GM19452 (cell line): ENCODE results near the gene DIAPH2.

Experiments used
- ATAC-seq: cut with Tn5 transposase; IDR thresholded peaks from one replicate; pipeline ENCODE4 v1.9.1; 2021; ENCODE audit not compliant: unreplicated experiment

DIAPH2 gene

DNA sequence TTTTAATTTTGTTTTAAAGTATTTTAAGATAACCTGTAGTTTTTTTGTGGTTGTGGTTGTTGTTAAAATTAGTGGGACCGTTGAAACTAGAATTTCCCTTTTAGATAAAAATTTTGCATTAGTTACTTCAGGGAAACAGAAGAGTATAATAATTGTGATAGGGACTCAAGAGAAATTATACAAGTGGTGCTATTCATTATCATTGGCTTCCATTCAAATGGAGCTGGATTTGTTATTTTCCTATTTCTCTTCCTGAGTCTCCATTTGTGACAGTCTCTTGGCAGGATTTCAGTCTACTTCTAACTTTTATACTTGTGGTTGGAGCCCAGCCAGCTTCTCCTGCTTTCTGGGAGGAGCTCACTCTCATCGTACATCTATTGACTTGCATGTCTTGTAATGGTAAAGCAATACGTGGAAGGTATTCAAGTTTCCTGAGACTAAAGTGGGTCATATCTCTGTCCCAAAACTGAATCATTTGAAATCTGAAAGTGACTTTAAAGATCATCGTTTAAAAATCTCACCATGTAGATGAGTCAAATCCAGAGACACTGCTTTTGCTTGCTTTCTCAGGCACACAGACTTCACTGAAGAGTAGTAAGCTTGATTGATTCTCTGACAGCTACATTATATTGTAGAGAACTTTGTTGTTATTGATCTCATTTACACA is 354.9 kb downstream of the DIAPH2 start:
- ATAC-seq: peak; percentile 94

DNA sequence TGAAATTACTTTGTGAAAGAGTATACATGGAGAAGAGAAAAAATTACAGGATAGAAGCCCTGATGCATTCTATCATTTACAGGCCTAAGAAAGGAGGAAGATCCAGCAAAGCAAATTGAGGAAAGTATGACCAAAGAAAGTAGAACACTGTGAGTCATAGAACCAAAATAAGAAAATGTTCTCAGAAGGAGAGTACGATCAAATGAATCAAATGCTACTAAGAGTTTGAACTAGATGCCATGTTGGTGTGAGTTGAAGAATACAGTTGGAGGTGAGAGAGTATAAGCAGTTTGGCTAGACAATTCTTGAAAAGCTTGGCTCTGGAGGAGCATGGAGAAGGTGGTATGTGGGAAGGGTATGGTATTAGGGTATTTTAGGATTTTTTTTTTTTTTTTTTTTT is 360.8 kb downstream of the DIAPH2 start:
- no peak for ATAC-seq

DNA sequence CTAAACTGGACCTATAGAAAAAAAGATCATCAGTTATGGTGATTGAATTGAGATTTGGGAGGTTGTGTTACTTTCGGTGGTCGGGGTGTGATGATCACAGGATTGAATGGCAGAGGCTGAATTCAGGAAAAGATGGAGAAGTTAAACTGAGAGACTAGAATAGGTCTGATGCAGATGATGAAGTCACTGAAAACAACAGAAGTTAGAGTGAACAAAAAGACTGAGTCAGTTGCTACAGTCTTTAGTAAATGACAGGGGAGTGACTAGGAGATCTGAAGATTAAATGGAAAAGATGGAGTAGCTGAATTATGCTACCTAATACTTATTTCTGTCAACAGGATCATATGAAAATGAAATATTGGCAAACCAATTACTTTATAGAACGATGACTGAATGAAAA is 362.2 kb downstream of the DIAPH2 start:
- ATAC-seq: no peak

DNA sequence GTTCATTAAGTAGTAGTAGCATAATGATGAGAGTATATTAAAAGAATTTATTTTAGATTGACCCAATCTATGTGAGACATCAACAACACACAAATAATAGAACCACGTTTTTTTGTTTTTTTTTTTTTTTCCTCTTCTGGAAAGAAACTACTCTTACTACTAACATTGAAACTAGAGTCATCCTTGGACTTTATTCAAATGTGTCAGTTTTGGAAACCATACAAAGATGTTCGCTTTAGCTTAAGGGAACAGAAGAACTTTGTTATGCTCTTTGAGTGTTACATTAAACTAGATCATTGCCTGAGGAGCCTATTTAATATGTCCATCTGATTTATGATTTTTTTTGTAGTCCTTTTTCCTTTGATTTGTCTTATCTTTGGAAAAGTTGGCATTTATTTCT is 365.8 kb downstream of the DIAPH2 start:
- ATAC-seq: no peak

DNA sequence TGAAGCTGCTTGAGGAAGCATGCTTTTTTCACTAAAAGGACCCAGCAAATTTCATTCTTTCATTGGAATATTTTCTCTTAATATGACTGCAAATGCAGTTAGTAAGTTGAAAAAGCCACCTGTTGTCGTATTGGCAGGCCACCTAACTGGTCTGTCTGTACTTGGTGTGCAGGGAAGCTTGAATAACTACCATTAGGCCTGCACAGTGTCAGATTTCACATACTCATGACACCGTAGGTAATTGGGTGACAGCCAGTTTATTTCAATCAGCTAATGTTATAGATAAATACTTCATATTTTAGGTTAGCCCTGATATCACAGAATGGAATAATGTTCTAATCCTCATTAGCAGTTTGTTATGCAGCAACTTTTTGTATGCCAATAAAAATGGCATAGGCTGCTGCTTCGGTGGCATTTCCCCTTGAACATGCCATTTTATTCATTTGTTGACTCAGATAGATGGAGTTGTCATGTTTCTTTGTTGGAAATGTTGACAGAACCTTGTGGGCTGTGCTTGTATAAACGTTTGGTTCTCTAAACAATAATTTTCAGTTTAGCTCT is 372.8 kb downstream of the DIAPH2 start:
- no peak for ATAC-seq

DNA sequence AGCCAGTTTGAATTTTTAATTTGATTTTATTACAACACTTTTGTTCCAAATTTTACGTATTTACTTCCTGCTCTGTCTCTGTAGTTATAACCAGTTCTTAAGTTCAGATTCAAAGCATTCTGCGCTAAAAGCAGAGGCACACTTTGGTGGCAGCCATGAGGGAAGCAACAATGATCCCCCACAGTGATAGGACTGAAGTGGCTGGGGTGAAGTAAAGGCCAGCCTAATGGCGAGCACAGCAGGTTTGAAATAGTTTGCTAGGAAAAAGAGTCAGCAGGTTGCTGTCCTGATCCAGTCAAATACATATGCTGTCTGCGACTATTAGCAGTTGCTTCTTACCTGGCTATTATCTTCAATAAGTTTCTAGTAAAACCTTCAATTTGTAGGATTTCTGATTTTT is 375.4 kb downstream of the DIAPH2 start:
- no peak for ATAC-seq

DNA sequence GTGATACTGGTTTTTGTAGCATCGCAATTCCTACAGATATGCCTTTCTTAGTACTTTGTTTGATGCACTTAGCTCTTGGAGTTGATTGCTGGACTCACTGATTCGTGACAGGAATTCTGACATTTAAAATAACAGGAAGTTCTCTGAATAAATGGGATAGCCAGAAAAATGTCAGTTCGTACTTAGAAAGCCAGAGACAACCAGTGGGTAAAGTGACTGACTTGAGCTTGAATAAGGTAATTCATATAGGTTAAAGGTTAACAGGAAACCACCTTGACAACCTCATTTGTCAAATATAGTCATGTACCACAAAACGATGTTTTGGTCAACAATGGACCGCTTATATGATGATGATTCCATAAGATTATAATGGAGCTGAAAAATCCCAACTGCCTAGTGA is 380.4 kb downstream of the DIAPH2 start:
- ATAC-seq: no peak

DNA sequence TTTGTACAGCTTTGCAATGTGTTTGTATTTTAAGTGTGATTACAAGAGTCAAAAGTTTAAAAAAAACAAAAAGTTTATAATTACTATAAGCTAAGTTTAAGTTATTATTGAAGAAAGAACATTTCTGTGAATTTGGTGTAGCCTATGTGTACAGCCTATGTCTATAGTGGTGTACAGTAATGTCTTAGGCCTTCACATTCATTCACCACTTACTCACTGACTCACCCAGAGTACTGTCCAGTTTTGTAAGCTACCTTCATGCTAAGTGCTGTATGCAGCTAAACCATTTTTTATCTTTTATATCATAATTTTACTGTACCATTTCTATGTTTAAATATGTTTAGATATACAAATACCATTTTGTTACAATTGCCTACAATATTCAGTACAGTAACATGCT is 381.3 kb downstream of the DIAPH2 start:
- ATAC-seq: no peak

DNA sequence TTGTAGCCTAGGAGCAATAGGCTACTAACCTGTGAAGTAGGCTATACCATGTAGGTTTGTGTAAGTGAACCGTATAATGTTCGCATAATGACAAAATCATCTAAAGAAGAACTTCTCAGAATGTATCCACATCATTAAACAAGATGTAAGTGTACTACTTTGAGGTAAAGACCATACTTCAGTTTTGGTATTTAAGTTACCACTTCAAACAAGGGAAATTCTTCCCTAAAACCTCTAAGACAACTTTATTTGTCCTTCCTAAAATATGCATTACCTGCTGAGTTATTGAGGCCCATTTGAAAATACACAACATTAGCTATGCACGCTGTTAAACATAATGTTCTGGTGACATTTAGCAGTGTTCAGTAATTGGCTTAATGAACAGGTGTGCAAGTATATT is 381.7 kb downstream of the DIAPH2 start:
- ATAC-seq: no peak

DNA sequence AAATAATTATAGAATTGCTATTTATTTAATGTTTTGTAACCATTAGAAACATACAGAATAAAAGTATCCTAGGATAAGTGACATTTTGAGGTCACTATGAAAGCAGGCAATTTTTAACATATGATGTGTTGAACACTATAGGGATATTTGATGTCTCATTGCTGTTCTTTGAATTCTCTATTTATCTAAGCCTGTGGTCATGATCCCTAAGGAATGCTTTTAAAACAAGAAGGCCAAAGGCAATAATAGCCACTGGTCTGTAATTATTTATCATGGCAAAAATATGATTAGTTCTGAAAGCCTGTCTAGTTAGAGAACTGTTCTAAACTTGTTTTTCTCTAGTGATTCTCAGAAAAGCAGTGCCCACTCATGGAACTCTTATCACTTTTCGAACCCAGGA is 385.7 kb downstream of the DIAPH2 start:
- no peak for ATAC-seq

DNA sequence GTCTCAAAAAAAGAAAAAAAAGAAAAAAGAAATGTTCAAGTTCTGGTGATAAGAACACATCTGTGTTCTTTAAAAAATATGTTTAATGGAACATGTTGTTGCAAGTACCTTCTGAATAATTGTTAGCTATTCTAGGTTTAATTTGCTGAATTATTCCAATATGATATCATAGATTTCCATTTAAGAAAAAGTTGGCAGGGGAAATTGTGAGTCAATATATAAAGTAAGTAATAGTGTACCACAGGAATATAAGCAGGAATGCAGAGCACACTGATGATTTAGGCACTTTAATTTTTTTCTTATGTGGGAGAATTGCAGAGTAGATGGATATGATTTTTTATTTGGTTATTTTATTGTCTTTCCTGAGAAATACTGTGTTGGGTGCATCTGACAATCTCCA is 389.8 kb downstream of the DIAPH2 start:
- no peak for ATAC-seq

DNA sequence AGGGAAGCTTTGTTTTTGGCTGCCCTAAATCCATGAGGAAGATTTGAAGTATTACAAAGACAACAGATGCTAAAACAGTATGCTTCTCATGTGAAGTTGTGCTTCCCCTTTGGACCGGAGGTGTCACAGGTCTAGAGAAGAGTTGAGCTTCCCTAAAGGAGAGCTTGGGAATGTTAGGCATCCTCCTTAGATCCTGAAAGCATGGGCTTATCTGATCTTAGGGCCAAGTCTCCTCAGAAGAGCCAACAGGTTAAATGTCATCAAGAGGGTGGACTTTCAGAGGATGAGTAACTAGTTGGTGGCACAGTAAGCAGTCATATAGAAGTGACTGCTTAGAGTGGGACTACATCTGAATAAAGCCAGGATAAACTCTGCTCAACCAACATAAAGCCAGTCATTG is 404.5 kb downstream of the DIAPH2 start:
- no peak for ATAC-seq

DNA sequence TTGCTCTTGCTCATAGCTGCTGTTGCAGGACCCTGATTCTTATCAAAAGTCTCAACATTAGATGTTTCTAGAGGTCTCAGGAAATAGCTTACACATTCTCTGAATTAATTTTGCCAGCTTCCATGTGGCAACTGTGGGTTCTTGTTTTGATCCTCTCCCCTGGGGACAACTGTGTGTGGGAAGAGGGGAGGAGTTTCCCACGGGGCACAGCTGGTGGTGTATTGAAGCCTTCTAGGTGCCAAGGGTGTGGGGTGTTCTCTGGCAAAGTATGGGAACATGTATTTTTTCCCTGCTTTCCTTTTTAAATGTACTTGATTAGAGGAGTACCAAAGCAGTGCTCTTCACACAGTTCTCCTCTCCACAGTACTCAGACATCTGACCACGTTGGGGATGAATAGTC is 411.7 kb downstream of the DIAPH2 start:
- ATAC-seq: no peak

DNA sequence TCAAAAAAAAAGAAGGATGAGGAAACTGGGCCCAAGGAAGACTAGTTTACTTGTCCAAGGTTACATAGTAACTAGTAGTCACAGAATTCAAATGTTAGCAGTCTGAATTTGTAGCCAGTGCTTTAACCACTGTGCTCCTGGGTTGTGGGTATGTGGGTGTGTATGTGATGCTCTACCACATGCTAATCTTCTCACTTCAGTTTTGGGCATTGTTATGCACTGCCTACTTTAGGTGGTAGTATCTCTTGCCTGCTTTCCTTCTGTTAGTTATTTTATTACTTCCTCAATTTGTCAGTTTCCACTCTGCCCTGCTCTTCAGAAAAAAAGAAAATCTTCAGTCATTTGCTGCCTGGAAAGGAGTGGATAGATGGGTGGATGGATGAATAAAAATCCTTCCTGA is 418.3 kb downstream of the DIAPH2 start:
- no peak for ATAC-seq

DNA sequence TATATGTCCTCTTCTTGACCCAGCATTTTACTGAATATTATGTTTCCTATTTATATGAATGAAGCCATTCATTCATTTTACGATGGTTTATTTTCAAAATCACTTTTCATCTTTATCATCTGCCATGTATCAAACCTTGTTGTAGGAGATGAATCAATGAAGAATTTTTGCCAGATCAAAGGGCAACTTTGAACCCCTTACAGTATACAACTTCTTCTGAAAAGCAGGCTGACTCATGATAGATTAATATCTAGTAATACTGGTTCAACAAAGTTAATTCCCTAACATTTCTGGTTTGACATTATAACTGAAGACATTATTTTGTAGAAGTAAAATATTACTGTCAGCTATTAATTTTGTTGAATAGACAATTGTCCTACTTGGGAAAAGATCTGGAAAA is 425.1 kb downstream of the DIAPH2 start:
- no peak for ATAC-seq

DNA sequence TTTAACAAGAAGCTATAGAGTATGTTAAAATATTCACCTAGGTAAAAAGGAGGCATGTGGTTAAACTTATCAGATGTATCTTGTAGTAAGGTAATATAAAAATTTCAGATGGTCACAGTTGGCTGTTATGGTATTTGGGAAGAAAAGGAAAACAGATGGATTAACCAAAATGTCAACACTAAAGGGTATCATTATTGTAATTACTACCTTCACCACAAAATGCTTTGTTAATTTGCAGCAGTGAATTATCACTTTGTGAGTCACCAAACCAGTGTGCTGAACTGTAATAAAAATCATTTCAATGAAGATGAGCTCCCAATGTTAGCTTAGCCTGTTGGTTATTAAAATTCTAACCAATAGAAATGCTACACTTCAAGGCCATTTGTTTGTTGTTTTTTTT is 432.9 kb downstream of the DIAPH2 start:
- ATAC-seq: no peak

DNA sequence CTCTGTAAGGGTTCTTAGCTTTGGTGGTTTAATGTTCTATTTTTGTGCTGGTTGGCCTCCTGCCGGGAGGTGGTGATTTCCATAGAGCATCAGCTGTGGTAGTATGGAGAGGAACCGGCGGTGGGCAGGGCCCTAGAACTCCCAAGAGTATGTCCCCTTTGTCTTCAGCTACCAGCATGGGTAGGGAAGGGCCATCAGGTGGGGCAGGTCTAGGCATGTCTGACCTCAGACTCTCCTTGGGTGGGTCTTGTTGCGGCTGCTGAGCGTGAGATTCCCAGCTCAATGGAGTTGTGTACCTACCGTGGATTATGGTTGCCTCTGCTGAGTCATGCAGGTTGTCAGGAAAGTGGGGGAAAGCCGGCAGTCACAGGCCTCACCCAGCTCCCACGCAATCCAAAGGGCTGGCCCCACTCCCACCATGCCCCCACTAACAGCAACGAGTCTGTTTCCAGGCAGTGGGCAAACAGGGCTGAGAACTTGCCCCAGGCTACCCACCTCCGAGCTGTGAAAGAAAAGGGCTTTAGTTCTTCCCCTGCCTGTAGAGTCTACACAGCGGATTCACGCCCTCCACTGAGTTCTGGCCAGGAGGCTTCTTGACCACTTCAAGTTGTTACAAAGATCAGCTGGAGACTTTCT is 434.9 kb downstream of the DIAPH2 start:
- ATAC-seq: no peak

DNA sequence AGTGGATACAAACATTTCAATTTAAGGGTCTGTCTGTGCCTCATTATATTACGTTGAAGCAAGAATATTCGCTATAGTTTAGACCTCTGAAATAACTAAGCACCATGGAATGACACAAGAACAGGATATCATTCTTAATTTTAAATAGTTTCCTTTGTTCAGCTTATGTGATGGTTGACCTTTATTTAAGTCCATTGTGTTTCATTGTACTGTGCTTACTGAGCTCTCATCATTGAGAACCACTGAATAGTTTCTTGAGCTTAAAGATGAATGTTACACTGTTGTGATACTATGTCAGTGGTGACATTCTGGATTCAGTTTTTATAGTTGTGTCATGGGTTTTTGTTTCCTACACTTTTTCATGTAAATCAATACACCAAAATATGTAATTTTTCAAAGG is 438.4 kb downstream of the DIAPH2 start:
- no peak for ATAC-seq

DNA sequence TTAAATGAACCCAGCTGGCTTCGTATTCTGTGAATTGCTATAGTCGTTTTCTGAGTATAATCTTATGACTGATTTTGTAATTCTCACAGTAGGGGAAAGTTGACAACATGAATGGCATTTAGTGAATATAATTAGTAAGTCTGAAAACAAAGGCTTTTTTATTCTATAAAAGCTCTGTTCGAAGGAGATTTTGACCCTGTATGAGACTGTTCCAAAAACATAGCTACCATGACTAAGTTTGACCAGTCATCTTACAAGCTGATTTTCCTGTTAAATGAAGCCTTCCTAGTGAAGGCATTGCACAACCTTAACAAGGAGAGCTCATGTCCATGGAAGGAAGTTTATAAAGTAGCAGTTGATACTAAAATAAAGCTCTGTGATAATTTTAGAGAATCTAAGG is 441.4 kb downstream of the DIAPH2 start:
- ATAC-seq: no peak

DNA sequence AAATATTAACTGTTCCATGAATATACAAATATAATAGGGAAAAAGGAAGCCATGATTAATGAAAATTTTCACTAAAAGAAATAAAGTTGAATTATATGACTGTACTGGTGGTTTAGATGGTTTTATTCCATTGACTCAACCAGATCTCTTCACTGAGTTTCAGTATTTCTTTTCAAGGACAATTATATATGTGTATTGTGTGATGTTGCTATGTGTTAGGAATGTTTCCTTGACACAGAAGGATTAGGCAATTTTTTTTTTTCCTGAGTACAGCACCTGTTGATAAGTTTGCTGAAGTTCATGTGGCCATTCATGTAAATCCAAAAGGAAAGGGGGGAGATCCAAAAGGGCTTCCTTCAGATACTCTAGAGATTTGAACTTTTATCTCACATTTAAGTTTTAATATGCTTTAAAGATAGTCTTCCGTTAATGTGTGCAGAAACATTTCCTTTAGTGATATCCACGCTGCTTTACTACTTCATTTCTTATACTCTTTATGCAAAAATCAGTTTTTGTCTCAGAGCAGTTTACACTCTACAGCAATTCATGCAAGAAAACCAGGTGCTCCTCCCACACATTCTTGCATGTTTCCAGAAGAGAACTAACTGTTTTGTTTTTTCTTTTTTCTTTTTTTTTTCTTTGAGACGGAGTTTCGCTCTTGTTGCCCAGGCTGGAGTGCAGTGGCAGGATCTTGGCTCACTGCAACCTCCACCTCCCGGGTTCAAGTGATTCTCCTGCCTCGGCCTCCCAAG is 448.2 kb downstream of the DIAPH2 start:
- ATAC-seq: no peak

DNA sequence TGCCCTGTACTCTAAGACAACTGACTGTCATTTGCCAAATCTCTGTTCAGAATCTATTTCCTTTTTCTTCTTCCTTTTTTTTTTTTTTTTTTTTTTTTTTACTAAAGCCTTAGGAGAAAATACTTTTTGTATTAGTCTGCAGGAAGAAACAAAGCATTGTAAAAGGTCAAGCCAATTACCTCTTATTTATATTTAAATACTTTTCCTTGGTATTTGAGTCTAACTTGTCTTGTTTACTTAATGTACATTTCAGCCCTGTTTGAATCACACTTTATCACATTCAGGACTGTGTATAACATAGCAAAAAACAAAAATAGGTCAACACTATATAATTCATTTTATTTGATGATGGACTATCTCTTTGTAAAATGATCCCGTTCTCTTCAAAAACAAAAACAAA is 461.3 kb downstream of the DIAPH2 start:
- no peak for ATAC-seq

DNA sequence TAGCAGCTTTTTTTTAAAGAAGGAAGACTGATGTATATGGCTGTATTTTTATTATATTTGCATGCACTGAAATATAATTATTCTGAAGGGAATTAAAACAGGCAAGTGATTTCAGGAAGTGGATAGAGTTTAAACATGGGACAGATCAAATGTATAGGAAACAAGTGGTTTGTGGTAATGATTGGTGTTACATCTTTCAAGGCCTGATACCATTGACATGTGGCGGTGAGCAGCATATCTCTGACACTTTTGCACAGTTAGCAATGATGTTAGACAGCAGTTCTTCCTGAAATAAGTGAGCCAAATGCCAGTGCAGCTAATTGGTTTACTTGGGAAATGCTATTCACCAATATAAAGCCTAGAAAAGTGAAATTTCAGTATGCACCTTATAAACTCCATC is 471.2 kb downstream of the DIAPH2 start:
- ATAC-seq: no peak
